GM12878 (cell line): ENCODE results near the gene IBSP. TPM values are rescaled to one million over a fixed set of nuclear protein-coding genes. Genes with fewer than 3 reads are reported as not detected.

Source experiments
- ATAC-seq: fragments of 200-7000 bp; cut with Tn5 transposase; 3 replicates; pipeline ENCODE4 v1.9.1; 2020; ENCODE audit warnings: mild to moderate bottlenecking, moderate library complexity
- BruUV-seq: library from RNA; stranded (reverse); fragments of 400-500 nt; replicated peaks from 2 replicates; lab custom pipeline; 2021; lab: Mats Ljungman, UMichigan
- CTCF ChIA-PET: fragments of 300-600 bp; sonication (Branson Sonifier 250); formaldehyde crosslinking; extraction: SDS; loops from one replicate; lab custom pipeline; 2021; ENCODE audit warnings: inconsistent platforms; lab: Yijun Ruan, JAX
- POLR2A ChIA-PET: fragments of 350-600 bp; formaldehyde crosslinking; extraction: SDS; loops from one replicate; lab custom pipeline; 2021; ENCODE audit warnings: inconsistent platforms; lab: Charles Lee
- RAD21 ChIA-PET: fragments of 300-600 bp; sonication (Branson Sonifier 250); formaldehyde crosslinking; loops from one replicate; lab custom pipeline; 2023; ENCODE audit warnings: antibody characterized with exemption; ENCODE audit not compliant: unreplicated experiment; lab: Charles Lee
- SMC1A ChIA-PET: fragments of 300-600 bp; sonication (Branson Sonifier 250); formaldehyde crosslinking; loops from one replicate; lab custom pipeline; 2023; ENCODE audit not compliant: unreplicated experiment, uncharacterized antibody; lab: Charles Lee
- DNase-seq: peaks from one replicate; pipeline ENCODE4 v3.0.0-alpha.2; 2011; ENCODE audit warnings: low read depth, low spot score
- FAIRE-seq: peaks from 3 replicates; lab custom pipeline; 2011; peaks lifted over from hg19 to GRCh38; lab: Jason Lieb, UNC
- H2AFZ ChIP-seq: 2 replicates; pipeline ENCODE4 v1.6.0; 2011; ENCODE audit warnings: low read depth, low read length, control low read depth; ENCODE audit not compliant: control insufficient read depth
- H3K27ac ChIP-seq: 2 replicates; pipeline ENCODE4 v1.5.1; 2011; ENCODE audit warnings: control low read depth; ENCODE audit not compliant: control insufficient read depth, insufficient read depth
- H3K27me3 ChIP-seq, 2 experiments: replicated peaks in 1 of 2; 2 replicates each; pipeline versions ENCODE4 v1.6.0 to v1.6.1; 2011; ENCODE audit warnings: low read length in 1 of 2; ENCODE audit not compliant: control insufficient read depth in 2 of 2, insufficient read depth in 2 of 2
- H3K36me3 ChIP-seq, 2 experiments: 2 replicates each; pipeline ENCODE4 v1.5.1; 2011; ENCODE audit warnings: low read length in 1 of 2; ENCODE audit not compliant: control insufficient read depth in 2 of 2, insufficient read depth in 2 of 2
- H3K4me1 ChIP-seq: 2 replicates; pipeline ENCODE4 v1.6.1; 2011; ENCODE audit warnings: mild to moderate bottlenecking, low read length, moderate library complexity, mixed read lengths; ENCODE audit not compliant: control insufficient read depth, insufficient read depth
- H3K4me2 ChIP-seq: 2 replicates; pipeline ENCODE4 v1.6.0; 2011; ENCODE audit warnings: control low read depth; ENCODE audit not compliant: control insufficient read depth, insufficient read depth
- H3K4me3 ChIP-seq: fragments of 200-600 bp; sonication (generic); 2 replicates; pipeline ENCODE4 v1.5.1; 2016
- H3K79me2 ChIP-seq: 2 replicates; pipeline ENCODE4 v1.6.0; 2011; ENCODE audit warnings: low read length; ENCODE audit not compliant: control insufficient read depth, insufficient read depth
- H3K9ac ChIP-seq: 2 replicates; pipeline ENCODE4 v1.8.0; 2011; ENCODE audit warnings: low read length, control low read depth, mixed read lengths; ENCODE audit not compliant: control insufficient read depth, insufficient read depth
- H3K9me3 ChIP-seq: replicated peaks from 3 replicates; pipeline ENCODE4 v1.5.1; 2011; ENCODE audit warnings: mild to moderate bottlenecking, low read length; ENCODE audit not compliant: control insufficient read depth, insufficient read depth
- H4K20me1 ChIP-seq: 2 replicates; pipeline ENCODE4 v1.6.0; 2011; ENCODE audit not compliant: control insufficient read depth, insufficient read depth
- FOXK2 ChIP-seq: fragments of 450-650 bp; IDR thresholded peaks from 2 replicates; pipeline ENCODE4 v1.6.1; 2017; ENCODE audit warnings: mild to moderate bottlenecking, moderate library complexity
- IRF5 ChIP-seq: fragments of 450-650 bp; IDR thresholded peaks from 2 replicates; pipeline ENCODE4 v1.6.1; 2017; ENCODE audit warnings: borderline replicate concordance
- MEF2B ChIP-seq: fragments of 450-650 bp; IDR thresholded peaks from 2 replicates; pipeline ENCODE4 v1.6.1; 2018; ENCODE audit warnings: mild to moderate bottlenecking, moderate library complexity; ENCODE audit not compliant: partially characterized antibody, poor library complexity, severe bottlenecking
- SMC3 ChIP-seq: IDR thresholded peaks from 2 replicates; pipeline ENCODE4 v1.6.1; 2011; ENCODE audit warnings: low read length, improper control_type of control experiment, borderline replicate concordance
- TAF1 ChIP-seq: IDR thresholded peaks from 2 replicates; pipeline ENCODE4 v1.6.1; 2011; ENCODE audit warnings: mild to moderate bottlenecking, low read depth, low read length, borderline replicate concordance
- WGBS: methylation state at CpG from one replicate; pipeline ENCODE4 v1.1.6; 2016; ENCODE audit warnings: low lambda C conversion rate; ENCODE audit not compliant: insufficient replicate concordance, insufficient coverage; ENCODE audit errors: missing lambda C conversion rate; 5-methylcytosine and 5-hydroxymethylcytosine counted together
- in situ Hi-C: fragments of 300-500 bp; cut with MboI; formaldehyde crosslinking; loops from 9 replicates; pipeline ENCODE4 v1.14.3; 2018; ENCODE audit warnings: mixed read lengths
- intact Hi-C: fragments of 100-400 bp; cut with micrococcal nuclease; formaldehyde crosslinking; loops from one replicate; pipeline ENCODE4 v1.14.2; 2022; ENCODE audit not compliant: unreplicated experiment
- polyA plus RNA-seq, 11 experiments: library from polyadenylated mRNA; depleted of rRNA in 4 of 11; unstranded in 6 of 11; stranded (reverse) in 5 of 11; fragments of >200 nt; fragmentation: Nextera tagmentation in 4 of 11; fragmentation: Illumina TruSeq in 1 of 11; extraction: Ambion mirVana in 4 of 11; extraction: Trizol in 1 of 11; gene quantifications; 1 replicate in 1 of 11; 2 replicates in 10 of 11; pipeline versions ENCODE4 v1.2.1 to v1.2.3, GENCODE V29; 2011 to 2016; ENCODE audit warnings: inconsistent platforms in 2 of 11, missing spikeins in 2 of 11, low read depth in 1 of 11
- total RNA-seq, 4 experiments: library from RNA; depleted of rRNA in 3 of 4; stranded (reverse); fragments of >200 nt in 3 of 4; fragmentation: Illumina TruSeq in 1 of 4; extraction: Trizol in 1 of 4; gene quantifications; 2 replicates each; pipeline versions ENCODE4 v1.2.1 to v1.2.3, GENCODE V29; 2013 to 2021
- TF ChIP-seq, protein P1 (sequence below): fragments of 450-650 bp; IDR thresholded peaks from 2 replicates; pipeline ENCODE4 v1.6.1; 2016; ENCODE audit warnings: mild to moderate bottlenecking, moderate library complexity, borderline replicate concordance

Gene IBSP
- total and polyA plus RNA-seq, 10 of the 15 experiments (the other 5 are each of a cell fraction or from before 2014, with no cell fraction given), result not detected

DNA sequence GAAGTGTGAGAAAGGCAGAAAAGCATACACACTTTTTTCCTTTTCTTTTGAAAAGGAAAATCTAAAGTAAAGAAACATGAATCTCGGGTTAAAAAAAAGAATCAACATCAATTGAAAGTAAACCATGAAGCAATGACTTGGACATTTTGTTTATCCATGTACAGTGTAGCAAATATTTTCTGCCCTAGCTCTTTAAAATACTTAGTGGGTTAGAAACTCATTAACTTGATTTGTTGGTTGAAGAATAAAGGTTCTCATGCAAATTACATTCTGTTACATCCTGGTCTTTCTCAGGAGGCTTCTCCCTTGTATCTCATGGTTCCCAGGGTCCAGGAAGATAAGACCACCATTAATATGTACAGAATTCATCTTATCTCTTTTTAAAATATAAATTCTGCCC lies 24.4 kb downstream of the IBSP start:
- Histone ChIP-seq H3K79me2 (no peaks in the 10 kb centered on the region), H3K9ac (no peak overlapping the region), H3K4me3 (no peak overlapping the region), H3K27ac (no peak overlapping the region), H3K36me3 (no peaks in the 10 kb centered on the region), H3K27me3 (no peaks in the 10 kb centered on the region), H4K20me1 (no peaks in the 10 kb centered on the region), H3K4me2 (no peak overlapping the region), H3K9me3 (no peaks in the 10 kb centered on the region), H3K4me1 (no peaks in the 10 kb centered on the region), H2AFZ (no peak overlapping the region)
- CTCF ChIA-PET, result interaction anchor here (1.3 to 2.3 kb wide), 2 partner anchors 14 to 26 kb away, joined by 4 to 7 read pairs; no protein-coding TSS in a partner anchor
- intact Hi-C loops, result no loop called here
- 0% methylated on average over 1 of the region's 1 CpG for WGBS
- DNase-seq, result no peak
- in situ Hi-C loops, result no loop called here
- POLR2A ChIA-PET, result no interaction called here
- TF ChIP-seq FOXK2, result no peak
- TF ChIP-seq IRF5, result no peak
- TF ChIP-seq MEF2B, result no peak
- no peak for TF ChIP-seq TAF1
- no peak for FAIRE-seq
- no TSS peak for BruUV-seq
- no peak for ATAC-seq
- RAD21 ChIA-PET, result no interaction called here
- SMC1A ChIA-PET, result no interaction called here

- FAIRE-seq, result no peak
- TF ChIP-seq, protein P1, sequence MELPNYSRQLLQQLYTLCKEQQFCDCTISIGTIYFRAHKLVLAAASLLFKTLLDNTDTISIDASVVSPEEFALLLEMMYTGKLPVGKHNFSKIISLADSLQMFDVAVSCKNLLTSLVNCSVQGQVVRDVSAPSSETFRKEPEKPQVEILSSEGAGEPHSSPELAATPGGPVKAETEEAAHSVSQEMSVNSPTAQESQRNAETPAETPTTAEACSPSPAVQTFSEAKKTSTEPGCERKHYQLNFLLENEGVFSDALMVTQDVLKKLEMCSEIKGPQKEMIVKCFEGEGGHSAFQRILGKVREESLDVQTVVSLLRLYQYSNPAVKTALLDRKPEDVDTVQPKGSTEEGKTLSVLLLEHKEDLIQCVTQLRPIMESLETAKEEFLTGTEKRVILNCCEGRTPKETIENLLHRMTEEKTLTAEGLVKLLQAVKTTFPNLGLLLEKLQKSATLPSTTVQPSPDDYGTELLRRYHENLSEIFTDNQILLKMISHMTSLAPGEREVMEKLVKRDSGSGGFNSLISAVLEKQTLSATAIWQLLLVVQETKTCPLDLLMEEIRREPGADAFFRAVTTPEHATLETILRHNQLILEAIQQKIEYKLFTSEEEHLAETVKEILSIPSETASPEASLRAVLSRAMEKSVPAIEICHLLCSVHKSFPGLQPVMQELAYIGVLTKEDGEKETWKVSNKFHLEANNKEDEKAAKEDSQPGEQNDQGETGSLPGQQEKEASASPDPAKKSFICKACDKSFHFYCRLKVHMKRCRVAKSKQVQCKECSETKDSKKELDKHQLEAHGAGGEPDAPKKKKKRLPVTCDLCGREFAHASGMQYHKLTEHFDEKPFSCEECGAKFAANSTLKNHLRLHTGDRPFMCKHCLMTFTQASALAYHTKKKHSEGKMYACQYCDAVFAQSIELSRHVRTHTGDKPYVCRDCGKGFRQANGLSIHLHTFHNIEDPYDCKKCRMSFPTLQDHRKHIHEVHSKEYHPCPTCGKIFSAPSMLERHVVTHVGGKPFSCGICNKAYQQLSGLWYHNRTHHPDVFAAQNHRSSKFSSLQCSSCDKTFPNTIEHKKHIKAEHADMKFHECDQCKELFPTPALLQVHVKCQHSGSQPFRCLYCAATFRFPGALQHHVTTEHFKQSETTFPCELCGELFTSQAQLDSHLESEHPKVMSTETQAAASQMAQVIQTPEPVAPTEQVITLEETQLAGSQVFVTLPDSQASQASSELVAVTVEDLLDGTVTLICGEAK, result peak; percentile 73
- no peak for TF ChIP-seq SMC3
- TF ChIP-seq, all 136 proteins: peak for 1
- Histone ChIP-seq H3K36me3 (no peaks in the 10 kb centered on the region), H3K4me3 (no peak overlapping the region), H3K4me2 (no peak overlapping the region), H3K27me3 (no peaks in the 10 kb centered on the region), H3K27ac (no peak overlapping the region), H2AFZ (no peak overlapping the region), H3K9me3 (no peaks in the 10 kb centered on the region), H3K79me2 (no peaks in the 10 kb centered on the region), H3K4me1 (no peaks in the 10 kb centered on the region), H3K9ac (no peak overlapping the region), H4K20me1 (no peaks in the 10 kb centered on the region)
- ATAC-seq (no peak), DNase-seq (no peak)
- intact Hi-C loops, result no loop called here
- CTCF ChIA-PET, result no interaction called here
- WGBS, result 0% methylated on average over 1 of the region's 1 CpG
- no TSS peak for BruUV-seq
- SMC1A ChIA-PET, result no interaction called here
- RAD21 ChIA-PET, result no interaction called here
- in situ Hi-C loops, result no loop called here
- POLR2A ChIA-PET, result no interaction called here
Measured at GRCh38 chr4:87824352-87824751, 25.0 kb downstream of the IBSP start.
